ENCODE data around the gene PIK3C2A. TPM values are rescaled to one million over a fixed set of nuclear protein-coding genes. Genes with fewer than 3 reads are reported as not detected.

The PIK3C2A gene
- total and polyA plus RNA-seq, 2 donors = 12.6 to 18.5 TPM

GRCh38 chr11:17165247-17165890 is 42.4 kb downstream of the PIK3C2A start:
- Histone ChIP-seq H3K27me3 (ENCODE audit: control insufficient read depth in 2 of 2, insufficient read depth in 1 of 2, low read length in 1 of 2) (no peaks in the 10 kb centered on the region), H3K4me3 (ENCODE audit: low read length in 2 of 2) (no peak overlapping the region), H3K27ac (ENCODE audit: low read depth in 1 of 2, low read length in 1 of 2) (no peak overlapping the region), H3K9me3 (ENCODE audit: control insufficient read depth in 2 of 2, insufficient read depth in 1 of 2, low read length in 1 of 2) (no peaks in the 10 kb centered on the region), H3K36me3 (ENCODE audit: control insufficient read depth in 2 of 2, insufficient read depth in 2 of 2, low read length in 1 of 2) (peaks cover 5 to 6% of the 10 kb centered on the region in 2 donors), H3K4me1 (ENCODE audit: control insufficient read depth in 2 of 2, insufficient read depth in 2 of 2, low read length in 2 of 2) (peaks cover 0 to 3% of the 10 kb centered on the region in 2 donors)
- no peak for DNase-seq (ENCODE audit: low read depth in 6 of 9, low spot score in 9 of 9)
- 88% methylated on average over 11 of the region's 11 CpGs for WGBS

- H3K36me3 ChIP-seq (ENCODE audit: control insufficient read depth in 2 of 2, insufficient read depth in 2 of 2, low read length in 1 of 2) = peaks cover 5 to 6% of the 10 kb centered on the region in 2 donors
- H3K27ac ChIP-seq (ENCODE audit: low read depth in 1 of 2, low read length in 1 of 2) = no peak overlapping the region
- H3K9me3 ChIP-seq (ENCODE audit: control insufficient read depth in 2 of 2, insufficient read depth in 1 of 2, low read length in 1 of 2) = no peaks in the 10 kb centered on the region
- 91% methylated on average over 1 of the region's 1 CpG for WGBS
- H3K27me3 ChIP-seq (ENCODE audit: control insufficient read depth in 2 of 2, insufficient read depth in 1 of 2, low read length in 1 of 2) = no peaks in the 10 kb centered on the region
- H3K4me1 ChIP-seq (ENCODE audit: control insufficient read depth in 2 of 2, insufficient read depth in 2 of 2, low read length in 2 of 2) = peaks cover 0 to 3% of the 10 kb centered on the region in 2 donors
- DNase-seq (ENCODE audit: low read depth in 6 of 9, low spot score in 9 of 9) = no peak
- no peak overlapping the region for H3K4me3 ChIP-seq (ENCODE audit: low read length in 2 of 2)
These were observed 43.2 kb downstream of the PIK3C2A start for GRCh38 chr11:17164361-17165246.

- Histone ChIP-seq H3K27me3 (ENCODE audit: control insufficient read depth in 2 of 2, insufficient read depth in 1 of 2, low read length in 1 of 2) (no peaks in the 10 kb centered on the region), H3K9me3 (ENCODE audit: control insufficient read depth in 2 of 2, insufficient read depth in 1 of 2, low read length in 1 of 2) (no peaks in the 10 kb centered on the region), H3K4me1 (ENCODE audit: control insufficient read depth in 2 of 2, insufficient read depth in 2 of 2, low read length in 2 of 2) (peaks cover 0 to 3% of the 10 kb centered on the region in 2 donors), H3K27ac (ENCODE audit: low read depth in 1 of 2, low read length in 1 of 2) (no peak overlapping the region), H3K36me3 (ENCODE audit: control insufficient read depth in 2 of 2, insufficient read depth in 2 of 2, low read length in 1 of 2) (peaks cover 3 to 5% of the 10 kb centered on the region in 2 donors), H3K4me3 (ENCODE audit: low read length in 2 of 2) (no peak overlapping the region)
- DNase-seq (ENCODE audit: low read depth in 6 of 9, low spot score in 9 of 9) = no peak
- 92% methylated on average over 2 of the region's 2 CpGs for WGBS
These were observed 44.0 kb downstream of the PIK3C2A start for GRCh38 chr11:17163736-17164135.

GRCh38 chr11:17163291-17163690 is 44.5 kb downstream of the PIK3C2A start:
- no peak overlapping the region for H3K27ac ChIP-seq (ENCODE audit: low read depth in 1 of 2, low read length in 1 of 2)
- H3K9me3 ChIP-seq (ENCODE audit: control insufficient read depth in 2 of 2, insufficient read depth in 1 of 2, low read length in 1 of 2) = no peaks in the 10 kb centered on the region
- peaks cover 0 to 3% of the 10 kb centered on the region in 2 donors for H3K4me1 ChIP-seq (ENCODE audit: control insufficient read depth in 2 of 2, insufficient read depth in 2 of 2, low read length in 2 of 2)
- no peak for DNase-seq (ENCODE audit: low read depth in 6 of 9, low spot score in 9 of 9)
- H3K36me3 ChIP-seq (ENCODE audit: control insufficient read depth in 2 of 2, insufficient read depth in 2 of 2, low read length in 1 of 2) = peaks cover 0 to 5% of the 10 kb centered on the region in 2 donors
- H3K4me3 ChIP-seq (ENCODE audit: low read length in 2 of 2) = no peak overlapping the region
- no peaks in the 10 kb centered on the region for H3K27me3 ChIP-seq (ENCODE audit: control insufficient read depth in 2 of 2, insufficient read depth in 1 of 2, low read length in 1 of 2)
- 97% methylated on average over 5 of the region's 5 CpGs for WGBS

- H3K27ac ChIP-seq (ENCODE audit: low read depth in 1 of 2, low read length in 1 of 2) = no peak overlapping the region
- no peaks in the 10 kb centered on the region for H3K9me3 ChIP-seq (ENCODE audit: control insufficient read depth in 2 of 2, insufficient read depth in 1 of 2, low read length in 1 of 2)
- peaks cover 0 to 3% of the 10 kb centered on the region in 2 donors for H3K4me1 ChIP-seq (ENCODE audit: control insufficient read depth in 2 of 2, insufficient read depth in 2 of 2, low read length in 2 of 2)
- DNase-seq (ENCODE audit: low read depth in 6 of 9, low spot score in 9 of 9) = no peak
- peaks cover 0 to 5% of the 10 kb centered on the region in 2 donors for H3K36me3 ChIP-seq (ENCODE audit: control insufficient read depth in 2 of 2, insufficient read depth in 2 of 2, low read length in 1 of 2)
- H3K27me3 ChIP-seq (ENCODE audit: control insufficient read depth in 2 of 2, insufficient read depth in 1 of 2, low read length in 1 of 2) = no peaks in the 10 kb centered on the region
- 69% methylated on average over 2 of the region's 2 CpGs for whole genome bisulfite sequencing
- no peak overlapping the region for H3K4me3 ChIP-seq (ENCODE audit: low read length in 2 of 2)
These were observed 45.4 kb downstream of the PIK3C2A start for GRCh38 chr11:17162376-17162775.

GRCh38 chr11:17161515-17161914 is 46.3 kb downstream of the PIK3C2A start:
- Histone ChIP-seq H3K4me3 (ENCODE audit: low read length in 2 of 2) (no peak overlapping the region), H3K27ac (ENCODE audit: low read depth in 1 of 2, low read length in 1 of 2) (peak overlapping the region in 1 of 2 donors; percentile 38), H3K27me3 (ENCODE audit: control insufficient read depth in 2 of 2, insufficient read depth in 1 of 2, low read length in 1 of 2) (no peaks in the 10 kb centered on the region), H3K9me3 (ENCODE audit: control insufficient read depth in 2 of 2, insufficient read depth in 1 of 2, low read length in 1 of 2) (no peaks in the 10 kb centered on the region), H3K4me1 (ENCODE audit: control insufficient read depth in 2 of 2, insufficient read depth in 2 of 2, low read length in 2 of 2) (peaks cover 0 to 3% of the 10 kb centered on the region in 2 donors), H3K36me3 (ENCODE audit: control insufficient read depth in 2 of 2, insufficient read depth in 2 of 2, low read length in 1 of 2) (no peaks in the 10 kb centered on the region)
- DNase-seq (ENCODE audit: low read depth in 6 of 9, low spot score in 9 of 9) = peak in 1 of 9 donors; percentile 20
- 93% methylated on average over 1 of the region's 1 CpG for WGBS

- no peak overlapping the region for H3K27ac ChIP-seq (ENCODE audit: low read depth in 1 of 2, low read length in 1 of 2)
- no peaks in the 10 kb centered on the region for H3K9me3 ChIP-seq (ENCODE audit: control insufficient read depth in 2 of 2, insufficient read depth in 1 of 2, low read length in 1 of 2)
- peaks cover 0 to 3% of the 10 kb centered on the region in 2 donors for H3K4me1 ChIP-seq (ENCODE audit: control insufficient read depth in 2 of 2, insufficient read depth in 2 of 2, low read length in 2 of 2)
- DNase-seq (ENCODE audit: low read depth in 6 of 9, low spot score in 9 of 9) = no peak
- H3K4me3 ChIP-seq (ENCODE audit: low read length in 2 of 2) = no peak overlapping the region
- H3K36me3 ChIP-seq (ENCODE audit: control insufficient read depth in 2 of 2, insufficient read depth in 2 of 2, low read length in 1 of 2) = peaks cover 0 to 3% of the 10 kb centered on the region in 2 donors
- WGBS = 96% methylated on average over 3 of the region's 3 CpGs
- H3K27me3 ChIP-seq (ENCODE audit: control insufficient read depth in 2 of 2, insufficient read depth in 1 of 2, low read length in 1 of 2) = no peaks in the 10 kb centered on the region
These were observed 48.3 kb downstream of the PIK3C2A start for GRCh38 chr11:17159441-17159840.

Data from thymus (tissue), 11 donors.